ENCODE data around the gene LGR4. TPM values are rescaled to one million over a fixed set of nuclear protein-coding genes. Genes with fewer than 3 reads are reported as not detected.

LGR4 gene
- total RNA-seq, 1 donor from 2014 or later, result 154 TPM

- peak overlapping the region; percentile 98 for H3K27ac Mint-ChIP-seq
- no peaks in the 10 kb centered on the region for H3K27me3 Mint-ChIP-seq
- DNase-seq (ENCODE audit: low spot score, unreplicated experiment), result no peak
- TF ChIP-seq CTCF (IDR thresholded peaks at IDR 0.05; ENCODE audit: unreplicated experiment), result no peak
- H3K4me1 Mint-ChIP-seq (ENCODE audit: low read depth), result peaks cover 40% of the 10 kb centered on the region
- H3K4me3 Mint-ChIP-seq (ENCODE audit: low read depth), result peak overlapping the region; percentile 94
- H3K9me3 Mint-ChIP-seq (ENCODE audit: low read depth), result no peaks in the 10 kb centered on the region
- H3K36me3 Mint-ChIP-seq (ENCODE audit: insufficient read depth), result peaks cover 6% of the 10 kb centered on the region
Measured at GRCh38 chr11:27361649-27362431, 110.8 kb downstream of the LGR4 start.

GRCh38 chr11:27358296-27358695 lies 114.3 kb downstream of the LGR4 start:
- no peaks in the 10 kb centered on the region for H3K27me3 Mint-ChIP-seq
- H3K27ac Mint-ChIP-seq, result no peak overlapping the region
- H3K9me3 Mint-ChIP-seq (ENCODE audit: low read depth), result no peaks in the 10 kb centered on the region
- H3K36me3 Mint-ChIP-seq (ENCODE audit: insufficient read depth), result peaks cover 4% of the 10 kb centered on the region
- no peak overlapping the region for H3K4me3 Mint-ChIP-seq (ENCODE audit: low read depth)
- peaks cover 35% of the 10 kb centered on the region for H3K4me1 Mint-ChIP-seq (ENCODE audit: low read depth)
- TF ChIP-seq CTCF (IDR thresholded peaks at IDR 0.05; ENCODE audit: unreplicated experiment), result no peak
- DNase-seq (ENCODE audit: low spot score, unreplicated experiment), result no peak

- no peak overlapping the region for H3K4me3 Mint-ChIP-seq (ENCODE audit: low read depth)
- no peak overlapping the region for H3K27ac Mint-ChIP-seq
- peaks cover 8% of the 10 kb centered on the region for H3K36me3 Mint-ChIP-seq (ENCODE audit: insufficient read depth)
- peaks cover 28% of the 10 kb centered on the region for H3K4me1 Mint-ChIP-seq (ENCODE audit: low read depth)
- H3K9me3 Mint-ChIP-seq (ENCODE audit: low read depth), result no peaks in the 10 kb centered on the region
- H3K27me3 Mint-ChIP-seq, result no peaks in the 10 kb centered on the region
- DNase-seq (ENCODE audit: low spot score, unreplicated experiment), result no peak
- no peak for TF ChIP-seq CTCF (IDR thresholded peaks at IDR 0.05; ENCODE audit: unreplicated experiment)
Measured at GRCh38 chr11:27357250-27357649, 115.3 kb downstream of the LGR4 start.

- Mint-ChIP-seq H3K4me1 (ENCODE audit: low read depth) (peaks cover 23% of the 10 kb centered on the region), H3K27ac (no peak overlapping the region), H3K9me3 (ENCODE audit: low read depth) (no peaks in the 10 kb centered on the region), H3K4me3 (ENCODE audit: low read depth) (no peak overlapping the region), H3K36me3 (ENCODE audit: insufficient read depth) (peaks cover 10% of the 10 kb centered on the region), H3K27me3 (no peaks in the 10 kb centered on the region)
- DNase-seq (ENCODE audit: low spot score, unreplicated experiment), result no peak
- no peak for TF ChIP-seq CTCF (IDR thresholded peaks at IDR 0.05; ENCODE audit: unreplicated experiment)
Measured at GRCh38 chr11:27356624-27357222, 115.9 kb downstream of the LGR4 start.

GRCh38 chr11:27355575-27356104 lies 117.0 kb downstream of the LGR4 start:
- Mint-ChIP-seq H3K27me3 (no peaks in the 10 kb centered on the region), H3K36me3 (ENCODE audit: insufficient read depth) (peaks cover 12% of the 10 kb centered on the region), H3K4me3 (ENCODE audit: low read depth) (no peak overlapping the region), H3K9me3 (ENCODE audit: low read depth) (no peaks in the 10 kb centered on the region), H3K4me1 (ENCODE audit: low read depth) (peaks cover 18% of the 10 kb centered on the region), H3K27ac (no peak overlapping the region)
- TF ChIP-seq CTCF (IDR thresholded peaks at IDR 0.05; ENCODE audit: unreplicated experiment), result no peak
- no peak for DNase-seq (ENCODE audit: low spot score, unreplicated experiment)
